ENCODE results near the gene SF3B5. TPM values are rescaled to one million over a fixed set of nuclear protein-coding genes. Genes with fewer than 3 reads are reported as not detected.

SF3B5 gene
- total and polyA plus RNA-seq, 2 of the 8 experiments (the other 6 are each of a cell fraction or from before 2014, with no cell fraction given), result 195 to 588 TPM

DNA sequence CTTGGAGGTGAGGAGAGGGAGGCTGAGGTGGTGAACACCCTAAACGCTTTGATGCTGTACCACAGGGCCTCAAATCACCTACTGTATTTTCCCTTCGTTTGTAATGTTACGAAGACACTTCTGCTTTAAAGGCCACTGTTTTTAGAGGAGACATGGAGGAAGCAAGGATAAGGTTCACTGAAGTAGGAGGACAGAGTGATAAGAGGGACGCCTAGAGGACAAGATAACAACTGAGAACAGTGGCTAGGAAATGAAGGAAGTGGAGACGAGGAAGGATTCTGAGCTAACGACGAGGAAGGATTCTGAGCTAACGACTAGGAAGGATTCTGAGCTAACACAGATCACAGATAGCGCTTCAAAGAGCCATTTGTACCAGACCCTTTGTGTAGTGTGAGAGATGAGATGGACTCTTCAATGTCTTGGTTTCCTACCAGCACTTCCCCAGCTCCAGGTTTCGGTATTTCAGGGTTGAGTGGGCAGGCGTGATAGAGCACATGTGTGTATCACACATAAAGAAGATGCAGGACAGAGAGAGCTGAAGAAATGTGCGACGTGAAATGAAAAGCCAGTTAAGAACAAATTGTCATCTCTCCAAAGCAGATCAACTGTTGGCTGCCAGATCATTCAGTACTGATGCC lies 7.5 kb downstream of the SF3B5 start (continued):
- TF ChIP-seq, protein P1, sequence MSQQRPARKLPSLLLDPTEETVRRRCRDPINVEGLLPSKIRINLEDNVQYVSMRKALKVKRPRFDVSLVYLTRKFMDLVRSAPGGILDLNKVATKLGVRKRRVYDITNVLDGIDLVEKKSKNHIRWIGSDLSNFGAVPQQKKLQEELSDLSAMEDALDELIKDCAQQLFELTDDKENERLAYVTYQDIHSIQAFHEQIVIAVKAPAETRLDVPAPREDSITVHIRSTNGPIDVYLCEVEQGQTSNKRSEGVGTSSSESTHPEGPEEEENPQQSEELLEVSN (IDR thresholded peaks at IDR 0.05), result no peak
